ENCODE measurements around the gene KLF4. TPM values are rescaled to one million over a fixed set of nuclear protein-coding genes. Genes with fewer than 3 reads are reported as not detected.

Gene KLF4
- polyA plus RNA-seq (2012; rRNA removed), result 5.3 and 7.2 TPM in 2 replicates
- polyA plus RNA-seq (2012; cell fraction: cytosol; rRNA removed), result 3.6 and 6.1 TPM in 2 replicates
- 23.5 and 34.4 TPM in 2 replicates for polyA plus RNA-seq (2012; cell fraction: nucleus; rRNA removed)

GRCh38 chr9:107489687-107490605 lies at the start of gene KLF4:
Gene KLF4 (minus strand): TSS chr9:107489769. CDS start chr9:107489172, 597 bp downstream.
- Histone ChIP-seq H3K27ac (ENCODE audit: low read depth in 2 of 2, low read length in 1 of 2) (peak within 1 kb of the TSS in 1 of 2 experiments; percentile 48; a peak in 1 of 4 replicates), H3K36me3 (replicated peaks in 1 of 2; ENCODE audit: control insufficient read depth in 1 of 2, insufficient read depth in 2 of 2, low read length in 1 of 2) (no peaks in the 10 kb centered on the region), H3K4me3 (ENCODE audit: low read depth in 2 of 2, low read length in 1 of 2) (peak within 1 kb of the TSS; percentile 43 to 71), H3K9me3 (no peaks in the 10 kb centered on the region), H2AFZ (ENCODE audit: low read depth) (peak within 1 kb of the TSS; percentile 84), H3K79me2 (ENCODE audit: insufficient read depth) (no peaks in the 10 kb centered on the region), H3K4me2 (peak within 1 kb of the TSS; percentile 91), H3K9ac (peak within 1 kb of the TSS; percentile 61), H4K20me1 (ENCODE audit: insufficient read depth) (0 out of 2 replicates have a peak, but pooled peaks cover 4% of the 10 kb centered on the region), H3K9me2 (no peaks in the 10 kb centered on the region), H3K27me3 (ENCODE audit: insufficient read depth) (peaks cover 67% of the 10 kb centered on the region), H3K4me1 (ENCODE audit: control insufficient read depth in 1 of 2, insufficient read depth in 2 of 2, low read depth in 1 of 2, low read length in 1 of 2) (peaks cover 0 to 4% of the 10 kb centered on the region in 2 experiments; a peak in 1 of 4 replicates), H3F3A (replicated peaks; ENCODE audit: insufficient read depth) (peaks cover 10% of the 10 kb centered on the region)
- ChIA-PET CTCF (interaction anchor here (3.5 kb wide), 1 partner anchor 65 kb away, joined by 13 read pairs; no protein-coding TSS in a partner anchor), POLR2A (no interaction called here)
- peak; percentile 86 for DNase-seq
- no peak for TF ChIP-seq TEAD4 (IDR thresholded peaks at IDR 0.05; ENCODE audit: borderline replicate concordance, insufficient read depth)
- TF ChIP-seq RXRA (IDR thresholded peaks at IDR 0.05; ENCODE audit: borderline replicate concordance, low read depth), result no peak
- no peak for TF ChIP-seq PBX3 (IDR thresholded peaks at IDR 0.05)
- TF ChIP-seq FOXM1 (IDR thresholded peaks at IDR 0.05; ENCODE audit: low read depth), result no peak
- TF ChIP-seq JUND (IDR thresholded peaks at IDR 0.05), result peak; percentile 14; the same call in 1 of the 2 replicates
- peak; percentile 66; the same call in 1 of the 2 replicates for TF ChIP-seq FOSL2 (IDR thresholded peaks at IDR 0.05; ENCODE audit: borderline replicate concordance, low read depth)
- TF ChIP-seq SIN3A (IDR thresholded peaks at IDR 0.05; ENCODE audit: borderline replicate concordance, low read depth, low read length), result 0 out of 2 replicates have a peak, but pooled peaks have one; percentile 6
- no peak for TF ChIP-seq RCOR1 (IDR thresholded peaks at IDR 0.05; ENCODE audit: low read length)
- no peak for TF ChIP-seq MXI1 (IDR thresholded peaks at IDR 0.05; ENCODE audit: low read depth, low read length)
- peak; percentile 29 for TF ChIP-seq USF1 (IDR thresholded peaks at IDR 0.05; ENCODE audit: borderline replicate concordance, low read depth)
- no peak for TF ChIP-seq CTCF (IDR thresholded peaks at IDR 0.05)
- no peak for TF ChIP-seq TAF1 (IDR thresholded peaks at IDR 0.05; ENCODE audit: borderline replicate concordance, low read depth, low read length)
- peak; percentile 57; the same call in 1 of the 2 replicates for TF ChIP-seq MAX (IDR thresholded peaks at IDR 0.05; ENCODE audit: low read depth)
- no peak for TF ChIP-seq ZBTB33 (IDR thresholded peaks at IDR 0.05; ENCODE audit: borderline replicate concordance, low read depth)
- no peak for TF ChIP-seq ELF1 (IDR thresholded peaks at IDR 0.05)
- no peak for TF ChIP-seq CHD2 (IDR thresholded peaks at IDR 0.05; ENCODE audit: low read length, partially characterized antibody)
- TF ChIP-seq POLR2AphosphoS5 (IDR thresholded peaks at IDR 0.05; ENCODE audit: low read depth, low read length), result no peak
- TF ChIP-seq RFX5 (IDR thresholded peaks at IDR 0.05; ENCODE audit: low read length), result no peak
- no peak for TF ChIP-seq GATA2 (CRISPR knock-in tag; IDR thresholded peaks at IDR 0.05)
- 3% methylated on average over 34 of the region's 101 CpGs for WGBS (ENCODE audit: low lambda C conversion rate)
